GM23338 (cell line): Measurements from ENCODE around the gene MFRP. TPM values are rescaled to one million over a fixed set of nuclear protein-coding genes. Genes with fewer than 3 reads are reported as not detected.

Experiments
- ATAC-seq: fragments of 200-7000 bp; cut with Tn5 transposase; 3 replicates; pipeline ENCODE4 v1.9.1; 2020
- DNase-seq: peaks from one replicate; pipeline ENCODE4 v3.0.0-alpha.2; 2015; ENCODE audit warnings: low spot score
- H2AFZ ChIP-seq: fragments of 200-600 bp; sonication (generic); 2 replicates; pipeline ENCODE4 v1.8.0; 2016; ENCODE audit warnings: antibody characterized with exemption, mild to moderate bottlenecking, moderate library complexity
- H3F3A ChIP-seq: fragments of 200-600 bp; sonication (generic); replicated peaks from 2 replicates; pipeline ENCODE4 v1.8.0; 2017; ENCODE audit warnings: antibody characterized with exemption, mixed run types, low read depth
- H3K27ac ChIP-seq: fragments of 200-600 bp; sonication (generic); 2 replicates; pipeline ENCODE4 v1.6.1; 2016; ENCODE audit warnings: low read depth
- H3K27me3 ChIP-seq: fragments of 200-600 bp; sonication (generic); 2 replicates; pipeline ENCODE4 v1.8.0; 2016; ENCODE audit warnings: mild to moderate bottlenecking, mixed run types, moderate library complexity; ENCODE audit not compliant: insufficient read depth
- H3K36me3 ChIP-seq: fragments of 200-600 bp; sonication (generic); 2 replicates; pipeline ENCODE4 v1.8.0; 2016; ENCODE audit warnings: mild to moderate bottlenecking; ENCODE audit not compliant: insufficient read depth
- H3K4me1 ChIP-seq: fragments of 200-600 bp; sonication (generic); 2 replicates; pipeline ENCODE4 v1.8.0; 2016; ENCODE audit warnings: mild to moderate bottlenecking, moderate library complexity; ENCODE audit not compliant: insufficient read depth
- H3K4me2 ChIP-seq: fragments of 200-600 bp; sonication (generic); 2 replicates; pipeline ENCODE4 v1.7.1; 2017; ENCODE audit warnings: mixed run types
- H3K4me3 ChIP-seq: fragments of 200-600 bp; sonication (generic); 2 replicates; pipeline ENCODE4 v1.6.1; 2016; ENCODE audit warnings: mixed run types
- H3K79me2 ChIP-seq: fragments of 200-600 bp; sonication (generic); replicated peaks from 2 replicates; pipeline ENCODE4 v1.8.0; 2017; ENCODE audit warnings: mild to moderate bottlenecking; ENCODE audit not compliant: insufficient read depth
- H3K9me2 ChIP-seq: fragments of 200-600 bp; sonication (generic); 2 replicates; pipeline ENCODE4 v1.8.0; 2017; ENCODE audit not compliant: insufficient read depth
- H4K20me1 ChIP-seq: fragments of 200-600 bp; sonication (generic); replicated peaks from 2 replicates; pipeline ENCODE4 v1.8.0; 2017; ENCODE audit warnings: mild to moderate bottlenecking; ENCODE audit not compliant: insufficient read depth
- H3K27ac Mint-ChIP-seq: 2 replicates; pipeline ENCODE4 v1.8.0; 2020; ENCODE audit warnings: inconsistent platforms, mild to moderate bottlenecking, moderate library complexity, mixed read lengths
- H3K27me3 Mint-ChIP-seq: 3 replicates; pipeline ENCODE4 v1.8.0; 2022; ENCODE audit warnings: low read depth, mild to moderate bottlenecking, moderate library complexity, mixed read lengths, inconsistent platforms; ENCODE audit not compliant: insufficient read depth, poor library complexity
- H3K36me3 Mint-ChIP-seq: 3 replicates; pipeline ENCODE4 v1.8.0; 2021; ENCODE audit warnings: low read depth, mild to moderate bottlenecking, inconsistent platforms, moderate library complexity, mixed read lengths
- H3K4me1 Mint-ChIP-seq: 3 replicates; pipeline ENCODE4 v1.8.0; 2020; ENCODE audit warnings: mild to moderate bottlenecking, inconsistent platforms, mixed read lengths
- H3K4me3 Mint-ChIP-seq: 3 replicates; pipeline ENCODE4 v1.8.0; 2021; ENCODE audit warnings: moderate library complexity, mild to moderate bottlenecking, inconsistent platforms, mixed read lengths
- H3K9me3 Mint-ChIP-seq: 3 replicates; pipeline ENCODE4 v1.8.0; 2020; ENCODE audit warnings: moderate library complexity, mild to moderate bottlenecking, inconsistent platforms, mixed read lengths
- EZH2phosphoT487 ChIP-seq: fragments of 200-600 bp; sonication (generic); IDR thresholded peaks from one replicate; pipeline ENCODE4 v1.8.1; 2018; ENCODE audit warnings: antibody characterized with exemption; ENCODE audit not compliant: unreplicated experiment
- JUNB ChIP-seq: IDR thresholded peaks from one replicate; pipeline ENCODE4 v1.6.1; 2016; ENCODE audit warnings: antibody characterized with exemption; ENCODE audit not compliant: unreplicated experiment
- NANOG ChIP-seq: IDR thresholded peaks from 2 replicates; pipeline ENCODE4 v1.6.1; 2016; ENCODE audit warnings: antibody characterized with exemption, borderline replicate concordance
- POLR2AphosphoS5 ChIP-seq: IDR thresholded peaks from 2 replicates; pipeline ENCODE4 v1.6.1; 2016; ENCODE audit warnings: antibody characterized with exemption, low read depth
- STAT1 ChIP-seq: IDR thresholded peaks from one replicate; pipeline ENCODE4 v1.6.1; 2016; ENCODE audit warnings: antibody characterized with exemption; ENCODE audit not compliant: unreplicated experiment
- ZNF114 ChIP-seq: fragments of 250-450 bp; sonication (Bioruptor Pico); IDR thresholded peaks from 2 replicates; pipeline ENCODE4 v1.5.0; 2020; ENCODE audit warnings: mild to moderate bottlenecking, moderate library complexity
- ZNF331 ChIP-seq: fragments of 250-450 bp; sonication (Bioruptor Pico); IDR thresholded peaks from 2 replicates; pipeline ENCODE4 v1.5.0; 2020; ENCODE audit warnings: low read depth, mild to moderate bottlenecking, moderate library complexity
- polyA plus RNA-seq: library from polyadenylated mRNA; unstranded; fragments of >200 nt; fragmentation: Nextera tagmentation; extraction: Ambion mirVana; gene quantifications from 2 replicates; pipeline ENCODE4 v1.2.1, GENCODE V29; 2016
- total RNA-seq: library from RNA; depleted of rRNA; stranded (reverse); fragments of >200 nt; shearing (Covaris generic); gene quantifications from 2 replicates; pipeline ENCODE4 v1.2.3, GENCODE V29; 2014
- TF ChIP-seq, protein P1 (sequence below): IDR thresholded peaks from 2 replicates; pipeline ENCODE4 v1.6.1; 2016; ENCODE audit warnings: antibody characterized with exemption
- TF ChIP-seq, protein P2 (sequence below), 2 experiments: fragments of 200-600 bp in 1 of 2; sonication (generic) in 1 of 2; conservative IDR thresholded peaks; 2 replicates each; pipeline versions ENCODE4 v1.5.1 to v1.6.1; 2016 to 2017; ENCODE audit warnings: antibody characterized with exemption in 2 of 2, low read depth in 2 of 2, mild to moderate bottlenecking in 2 of 2, moderate library complexity in 1 of 2
- TF ChIP-seq, protein P3 (sequence below): IDR thresholded peaks from one replicate; pipeline ENCODE4 v1.6.1; 2018; ENCODE audit warnings: antibody characterized with exemption; ENCODE audit not compliant: unreplicated experiment

MFRP gene
- total and polyA plus RNA-seq, 2 experiments from 2014 or later: 0.03 TPM; not detected in 1

DNA sequence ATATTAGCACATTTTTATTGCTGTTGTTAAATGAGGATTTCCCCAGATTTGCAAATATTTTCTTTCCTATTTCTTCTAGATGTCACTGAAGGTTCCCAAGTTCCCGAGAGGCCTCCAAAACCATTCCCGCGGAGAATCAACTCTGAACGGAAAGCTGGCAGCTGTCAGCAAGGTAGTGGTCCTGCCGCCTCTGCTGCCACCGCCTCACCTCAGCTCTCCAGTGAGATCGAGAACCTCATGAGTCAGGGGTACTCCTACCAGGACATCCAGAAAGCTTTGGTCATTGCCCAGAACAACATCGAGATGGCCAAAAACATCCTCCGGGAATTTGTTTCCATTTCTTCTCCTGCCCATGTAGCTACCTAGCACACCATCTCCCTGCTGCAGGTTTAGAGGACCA lies 47.1 kb downstream of the MFRP start:
- TF ChIP-seq STAT1 (no peak), NANOG (no peak), ZNF114 (CRISPR knock-in tag) (no peak), ZNF331 (CRISPR knock-in tag) (no peak), EZH2phosphoT487 (no peak), POLR2AphosphoS5 (no peak)
- TF ChIP-seq, protein P1, sequence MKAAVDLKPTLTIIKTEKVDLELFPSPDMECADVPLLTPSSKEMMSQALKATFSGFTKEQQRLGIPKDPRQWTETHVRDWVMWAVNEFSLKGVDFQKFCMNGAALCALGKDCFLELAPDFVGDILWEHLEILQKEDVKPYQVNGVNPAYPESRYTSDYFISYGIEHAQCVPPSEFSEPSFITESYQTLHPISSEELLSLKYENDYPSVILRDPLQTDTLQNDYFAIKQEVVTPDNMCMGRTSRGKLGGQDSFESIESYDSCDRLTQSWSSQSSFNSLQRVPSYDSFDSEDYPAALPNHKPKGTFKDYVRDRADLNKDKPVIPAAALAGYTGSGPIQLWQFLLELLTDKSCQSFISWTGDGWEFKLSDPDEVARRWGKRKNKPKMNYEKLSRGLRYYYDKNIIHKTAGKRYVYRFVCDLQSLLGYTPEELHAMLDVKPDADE: no peak
- TF ChIP-seq, protein P2, sequence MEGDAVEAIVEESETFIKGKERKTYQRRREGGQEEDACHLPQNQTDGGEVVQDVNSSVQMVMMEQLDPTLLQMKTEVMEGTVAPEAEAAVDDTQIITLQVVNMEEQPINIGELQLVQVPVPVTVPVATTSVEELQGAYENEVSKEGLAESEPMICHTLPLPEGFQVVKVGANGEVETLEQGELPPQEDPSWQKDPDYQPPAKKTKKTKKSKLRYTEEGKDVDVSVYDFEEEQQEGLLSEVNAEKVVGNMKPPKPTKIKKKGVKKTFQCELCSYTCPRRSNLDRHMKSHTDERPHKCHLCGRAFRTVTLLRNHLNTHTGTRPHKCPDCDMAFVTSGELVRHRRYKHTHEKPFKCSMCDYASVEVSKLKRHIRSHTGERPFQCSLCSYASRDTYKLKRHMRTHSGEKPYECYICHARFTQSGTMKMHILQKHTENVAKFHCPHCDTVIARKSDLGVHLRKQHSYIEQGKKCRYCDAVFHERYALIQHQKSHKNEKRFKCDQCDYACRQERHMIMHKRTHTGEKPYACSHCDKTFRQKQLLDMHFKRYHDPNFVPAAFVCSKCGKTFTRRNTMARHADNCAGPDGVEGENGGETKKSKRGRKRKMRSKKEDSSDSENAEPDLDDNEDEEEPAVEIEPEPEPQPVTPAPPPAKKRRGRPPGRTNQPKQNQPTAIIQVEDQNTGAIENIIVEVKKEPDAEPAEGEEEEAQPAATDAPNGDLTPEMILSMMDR (conservative IDR thresholded peaks at IDR 0.05; ENCODE audit: low read depth in 2 of 2): no peak
- TF ChIP-seq, protein P3, sequence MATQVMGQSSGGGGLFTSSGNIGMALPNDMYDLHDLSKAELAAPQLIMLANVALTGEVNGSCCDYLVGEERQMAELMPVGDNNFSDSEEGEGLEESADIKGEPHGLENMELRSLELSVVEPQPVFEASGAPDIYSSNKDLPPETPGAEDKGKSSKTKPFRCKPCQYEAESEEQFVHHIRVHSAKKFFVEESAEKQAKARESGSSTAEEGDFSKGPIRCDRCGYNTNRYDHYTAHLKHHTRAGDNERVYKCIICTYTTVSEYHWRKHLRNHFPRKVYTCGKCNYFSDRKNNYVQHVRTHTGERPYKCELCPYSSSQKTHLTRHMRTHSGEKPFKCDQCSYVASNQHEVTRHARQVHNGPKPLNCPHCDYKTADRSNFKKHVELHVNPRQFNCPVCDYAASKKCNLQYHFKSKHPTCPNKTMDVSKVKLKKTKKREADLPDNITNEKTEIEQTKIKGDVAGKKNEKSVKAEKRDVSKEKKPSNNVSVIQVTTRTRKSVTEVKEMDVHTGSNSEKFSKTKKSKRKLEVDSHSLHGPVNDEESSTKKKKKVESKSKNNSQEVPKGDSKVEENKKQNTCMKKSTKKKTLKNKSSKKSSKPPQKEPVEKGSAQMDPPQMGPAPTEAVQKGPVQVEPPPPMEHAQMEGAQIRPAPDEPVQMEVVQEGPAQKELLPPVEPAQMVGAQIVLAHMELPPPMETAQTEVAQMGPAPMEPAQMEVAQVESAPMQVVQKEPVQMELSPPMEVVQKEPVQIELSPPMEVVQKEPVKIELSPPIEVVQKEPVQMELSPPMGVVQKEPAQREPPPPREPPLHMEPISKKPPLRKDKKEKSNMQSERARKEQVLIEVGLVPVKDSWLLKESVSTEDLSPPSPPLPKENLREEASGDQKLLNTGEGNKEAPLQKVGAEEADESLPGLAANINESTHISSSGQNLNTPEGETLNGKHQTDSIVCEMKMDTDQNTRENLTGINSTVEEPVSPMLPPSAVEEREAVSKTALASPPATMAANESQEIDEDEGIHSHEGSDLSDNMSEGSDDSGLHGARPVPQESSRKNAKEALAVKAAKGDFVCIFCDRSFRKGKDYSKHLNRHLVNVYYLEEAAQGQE: no peak
- ATAC-seq (no peak), DNase-seq (no peak)
- Histone ChIP-seq H3K36me3 (peaks cover 57% of the 10 kb centered on the region), H3F3A (no peaks in the 10 kb centered on the region; the same call in 1 of the 2 replicates), H2AFZ (no peak overlapping the region), H3K79me2 (0 out of 2 replicates have a peak, but pooled peaks cover 6% of the 10 kb centered on the region), H3K27me3 (no peaks in the 10 kb centered on the region), H3K4me2 (no peak overlapping the region), H4K20me1 (peaks cover 11% of the 10 kb centered on the region), H3K27ac (no peak overlapping the region), H3K4me1 (no peaks in the 10 kb centered on the region), H3K4me3 (no peak overlapping the region), H3K9me2 (no peaks in the 10 kb centered on the region)
- H3K36me3 Mint-ChIP-seq: peaks cover 74% of the 10 kb centered on the region
- no peak overlapping the region for H3K4me3 Mint-ChIP-seq
- no peaks in the 10 kb centered on the region for H3K4me1 Mint-ChIP-seq
- H3K9me3 Mint-ChIP-seq: no peaks in the 10 kb centered on the region; the same call in 2 of the 3 replicates
- H3K27me3 Mint-ChIP-seq: no peaks in the 10 kb centered on the region
- no peak overlapping the region for H3K27ac Mint-ChIP-seq

DNA sequence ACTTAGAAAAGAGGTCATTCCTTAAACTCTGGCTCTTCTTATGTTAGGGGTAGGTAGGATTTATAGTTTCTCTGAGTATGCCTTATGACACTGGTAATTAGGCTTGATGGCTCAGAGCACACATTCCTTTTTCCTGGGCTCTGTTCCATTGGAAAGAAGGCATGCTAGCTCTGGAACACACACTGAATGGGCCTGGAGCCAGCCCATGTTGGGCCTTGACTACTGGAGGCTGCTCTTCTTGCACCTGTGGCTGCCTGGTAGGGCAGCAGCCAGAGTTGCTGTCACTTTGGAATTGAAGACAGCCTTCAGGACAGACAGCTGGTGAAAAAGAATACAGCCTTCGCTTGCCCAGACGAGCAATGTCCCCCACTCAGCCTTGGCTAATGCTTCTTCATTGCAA lies 47.8 kb downstream of the MFRP start:
- ATAC-seq: no peak
- no peak overlapping the region for H3K4me3 Mint-ChIP-seq
- peaks cover 11% of the 10 kb centered on the region for H4K20me1 ChIP-seq
- H3K79me2 ChIP-seq: 0 out of 2 replicates have a peak, but pooled peaks cover 6% of the 10 kb centered on the region
- no peaks in the 10 kb centered on the region for H3K9me3 Mint-ChIP-seq
- no peak overlapping the region for H3K27ac ChIP-seq
- H3K4me2 ChIP-seq: no peak overlapping the region
- H3K4me3 ChIP-seq: no peak overlapping the region
- H3K36me3 Mint-ChIP-seq: peaks cover 73% of the 10 kb centered on the region
- no peak for DNase-seq
- H3K4me1 ChIP-seq: no peaks in the 10 kb centered on the region
- H3K4me1 Mint-ChIP-seq: no peaks in the 10 kb centered on the region
- H2AFZ ChIP-seq: no peak overlapping the region
- H3F3A ChIP-seq: no peaks in the 10 kb centered on the region; the same call in 1 of the 2 replicates
- peaks cover 57% of the 10 kb centered on the region for H3K36me3 ChIP-seq
- no peak overlapping the region for H3K27ac Mint-ChIP-seq
- H3K9me2 ChIP-seq: no peaks in the 10 kb centered on the region
- H3K27me3 Mint-ChIP-seq: no peaks in the 10 kb centered on the region
- H3K27me3 ChIP-seq: no peaks in the 10 kb centered on the region
- TF ChIP-seq JUNB: no peak
- no peak for TF ChIP-seq NANOG
- TF ChIP-seq, protein P3: no peak
- TF ChIP-seq POLR2AphosphoS5: no peak
- no peak for TF ChIP-seq ZNF114 (CRISPR knock-in tag)
- no peak for TF ChIP-seq EZH2phosphoT487
- TF ChIP-seq STAT1: no peak
